Muscle layer of colon (tissue), 2 donors: Measurements from ENCODE around the gene SMTNL1.
"Not testable (repeated sequence)": the region's sequence is repeated elsewhere in the genome, so short reads cannot be mapped to it uniquely, and the experiment has no call there.

Source experiments
- H3K27ac ChIP-seq: one replicate; pipeline ENCODE4 v1.7.0; 2013; ENCODE audit warnings: low read depth, mild to moderate bottlenecking, low read length, moderate library complexity
- H3K27me3 ChIP-seq, 2 donors: one replicate each; pipeline ENCODE4 v1.7.0; 2013; ENCODE audit warnings: low read length in 2 of 2, mild to moderate bottlenecking in 2 of 2; ENCODE audit not compliant: insufficient read depth in 2 of 2, control insufficient read depth in 1 of 2
- H3K36me3 ChIP-seq: one replicate; pipeline ENCODE4 v1.7.0; 2013; ENCODE audit warnings: mild to moderate bottlenecking, low read length; ENCODE audit not compliant: insufficient read depth
- H3K4me1 ChIP-seq: one replicate; pipeline ENCODE4 v1.7.0; 2013; ENCODE audit warnings: mild to moderate bottlenecking, low read length; ENCODE audit not compliant: insufficient read depth
- H3K4me3 ChIP-seq, 2 donors: one replicate each; pipeline ENCODE4 v1.7.0; 2013; ENCODE audit warnings: low read length in 2 of 2, low read depth in 1 of 2, mild to moderate bottlenecking in 1 of 2, moderate library complexity in 1 of 2
- H3K9ac ChIP-seq: one replicate; pipeline ENCODE4 v1.7.0; 2013; ENCODE audit warnings: low read length
- H3K9me3 ChIP-seq: one replicate; pipeline ENCODE4 v1.7.0; 2013; ENCODE audit warnings: mild to moderate bottlenecking, low read length
- donor health status: abdominal sarcoma.
- donor health status: Adenocarcinoma of cecum.

Gene SMTNL1

DNA sequence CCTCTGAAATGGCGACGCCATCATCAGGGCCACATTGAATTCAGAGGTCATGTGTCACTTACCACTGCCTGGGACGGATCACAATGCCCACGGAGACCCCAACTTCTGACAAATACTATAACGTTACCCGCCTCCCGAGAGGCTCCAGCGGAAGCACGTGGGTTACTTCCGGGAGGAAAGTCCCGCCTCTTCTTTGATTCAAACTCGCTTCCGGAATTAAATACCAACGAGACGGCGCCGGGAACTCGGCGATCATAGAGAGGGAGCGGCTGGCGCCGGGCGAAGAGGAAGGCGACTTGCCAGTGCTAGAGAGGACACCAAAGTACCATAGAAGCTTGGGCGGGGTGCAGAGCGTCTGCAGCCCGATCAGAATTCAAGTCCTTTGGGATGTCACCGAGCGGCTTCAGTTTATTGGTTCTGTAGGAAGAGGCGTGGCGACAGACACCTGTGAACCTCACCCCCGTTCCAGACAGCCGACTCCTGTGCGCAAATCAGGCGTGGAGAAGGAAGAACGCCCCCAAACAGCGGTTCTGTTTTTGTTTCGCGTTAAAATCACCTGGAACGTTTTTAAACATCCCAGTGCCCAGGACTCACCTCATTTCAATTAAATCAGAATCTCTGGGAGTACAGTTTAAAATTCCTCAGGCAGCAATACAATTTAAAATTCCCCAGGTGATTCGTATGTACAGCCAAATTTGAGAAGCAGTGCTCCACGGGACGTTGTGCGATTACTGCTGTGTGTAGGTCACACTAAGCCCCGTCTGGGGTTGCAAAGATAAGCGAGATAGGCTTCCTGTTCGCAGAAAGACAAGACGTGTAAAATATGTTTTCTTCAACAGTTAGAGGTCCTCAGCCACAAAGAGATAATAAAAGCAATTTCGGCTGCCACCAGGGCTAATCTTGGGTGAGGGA lies 6.5 kb upstream of the SMTNL1 start, which contains the start of gene TIMM10:
TIMM10 (minus strand) TSS at position 159 of the 912 bp plus-strand sequence. CDS start 565 bp downstream, outside the sequence.
- no peaks in the 10 kb centered on the region for H3K9me3 ChIP-seq
- H3K4me1 ChIP-seq = peaks cover 7% of the 10 kb centered on the region
- peaks cover 5% of the 10 kb centered on the region for H3K36me3 ChIP-seq
- peak within 1 kb of the TSS; percentile 87 to 92 for H3K4me3 ChIP-seq
- peak within 1 kb of the TSS; percentile 56 for H3K9ac ChIP-seq
- H3K27ac ChIP-seq = peak within 1 kb of the TSS; percentile 87
- no peaks in the 10 kb centered on the region for H3K27me3 ChIP-seq

DNA sequence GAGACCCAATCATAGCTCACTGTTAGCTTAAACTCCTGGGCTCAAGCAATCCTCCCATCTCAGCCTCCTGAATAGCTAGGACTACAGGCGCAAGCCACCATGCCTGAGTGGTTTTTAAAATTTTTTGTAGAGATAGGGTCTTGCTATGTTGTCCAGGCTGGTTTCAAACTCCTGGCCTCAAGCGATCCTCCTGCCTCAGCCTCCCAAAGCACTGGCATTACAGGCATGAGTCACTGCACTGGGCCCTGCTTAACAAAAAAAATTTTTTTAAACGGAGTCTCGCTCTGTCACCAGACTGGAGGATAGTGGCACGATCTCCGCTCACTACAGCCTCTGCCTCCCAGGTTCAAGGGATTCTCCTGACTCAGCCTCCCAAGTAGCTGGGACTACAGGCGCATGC lies 2.9 kb upstream of the SMTNL1 start:
- H3K4me1 ChIP-seq, H3K36me3 ChIP-seq, H3K9me3 ChIP-seq, H3K27me3 ChIP-seq, H3K27ac ChIP-seq, H3K4me3 ChIP-seq, H3K9ac ChIP-seq: not testable (repeated sequence)

DNA sequence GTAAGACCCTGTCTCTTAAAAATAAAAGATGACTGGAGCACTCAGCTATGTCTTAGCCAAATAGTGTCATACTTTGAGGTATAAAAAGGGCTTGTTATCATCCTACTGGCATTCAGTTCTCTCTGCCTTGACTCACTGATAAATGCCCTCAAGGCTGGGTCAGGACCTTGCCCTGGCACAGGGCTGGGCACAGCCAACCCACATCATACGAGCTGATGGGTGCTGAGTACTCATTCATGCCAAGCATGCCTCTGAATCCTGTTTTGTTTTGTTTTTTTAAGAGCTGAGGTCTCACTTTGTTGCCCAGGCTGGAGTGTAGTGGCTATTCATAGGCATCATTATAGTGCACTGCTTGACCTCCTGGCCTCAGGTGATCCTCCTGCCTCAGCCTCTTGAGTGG lies 1.9 kb downstream of the SMTNL1 start:
- H3K4me1 ChIP-seq = no peaks in the 10 kb centered on the region
- H3K4me3 ChIP-seq = no peak overlapping the region
- H3K9me3 ChIP-seq = no peaks in the 10 kb centered on the region
- no peak overlapping the region for H3K27ac ChIP-seq
- no peaks in the 10 kb centered on the region for H3K27me3 ChIP-seq
- no peaks in the 10 kb centered on the region for H3K36me3 ChIP-seq
- no peak overlapping the region for H3K9ac ChIP-seq

DNA sequence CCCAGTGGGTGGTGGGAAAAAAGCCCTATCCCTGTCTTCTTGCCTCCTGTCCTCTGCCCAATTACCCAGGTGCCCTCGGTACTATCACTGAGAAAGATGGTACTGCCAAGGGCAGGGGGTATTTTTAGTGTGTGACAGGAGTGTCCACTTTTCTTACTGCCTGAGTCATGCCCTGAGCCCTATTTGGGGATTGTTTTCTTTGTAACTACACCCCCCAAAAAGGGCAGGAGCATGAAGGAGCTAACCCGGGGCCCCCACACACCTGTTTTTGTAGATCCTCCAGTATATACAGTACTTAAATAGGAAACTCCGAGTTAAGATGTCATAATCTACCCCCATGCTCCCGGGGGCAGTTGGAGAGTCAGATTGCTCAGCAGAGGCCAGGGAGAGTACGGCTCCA lies 3.8 kb downstream of the SMTNL1 start:
- Histone ChIP-seq H3K36me3 (no peaks in the 10 kb centered on the region), H3K4me1 (no peaks in the 10 kb centered on the region), H3K4me3 (no peak overlapping the region)

DNA sequence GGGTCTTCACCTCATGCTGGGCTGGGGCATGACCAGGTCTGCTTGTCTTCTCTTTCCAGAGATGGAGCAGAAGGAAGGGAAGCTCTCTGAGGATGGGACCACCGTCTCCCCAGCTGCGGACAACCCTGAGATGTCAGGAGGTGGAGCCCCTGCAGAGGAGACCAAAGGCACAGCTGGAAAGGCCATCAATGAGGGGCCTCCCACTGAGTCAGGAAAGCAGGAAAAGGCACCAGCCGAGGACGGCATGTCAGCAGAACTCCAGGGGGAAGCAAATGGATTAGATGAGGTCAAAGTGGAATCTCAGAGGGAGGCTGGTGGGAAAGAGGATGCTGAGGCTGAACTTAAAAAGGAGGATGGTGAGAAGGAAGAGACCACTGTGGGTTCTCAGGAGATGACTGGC lies 5.2 kb downstream of the SMTNL1 start:
- no peaks in the 10 kb centered on the region for H3K9me3 ChIP-seq
- no peak overlapping the region for H3K4me3 ChIP-seq
- H3K27ac ChIP-seq = no peak overlapping the region
- no peaks in the 10 kb centered on the region for H3K36me3 ChIP-seq
- H3K9ac ChIP-seq = no peak overlapping the region
- H3K27me3 ChIP-seq = no peaks in the 10 kb centered on the region
- no peaks in the 10 kb centered on the region for H3K4me1 ChIP-seq

More for the DNA sequence above, 3.8 kb downstream of the SMTNL1 start:
- H3K27ac ChIP-seq = no peak overlapping the region
- no peaks in the 10 kb centered on the region for H3K27me3 ChIP-seq
- H3K9me3 ChIP-seq = no peaks in the 10 kb centered on the region
- no peak overlapping the region for H3K9ac ChIP-seq

DNA sequence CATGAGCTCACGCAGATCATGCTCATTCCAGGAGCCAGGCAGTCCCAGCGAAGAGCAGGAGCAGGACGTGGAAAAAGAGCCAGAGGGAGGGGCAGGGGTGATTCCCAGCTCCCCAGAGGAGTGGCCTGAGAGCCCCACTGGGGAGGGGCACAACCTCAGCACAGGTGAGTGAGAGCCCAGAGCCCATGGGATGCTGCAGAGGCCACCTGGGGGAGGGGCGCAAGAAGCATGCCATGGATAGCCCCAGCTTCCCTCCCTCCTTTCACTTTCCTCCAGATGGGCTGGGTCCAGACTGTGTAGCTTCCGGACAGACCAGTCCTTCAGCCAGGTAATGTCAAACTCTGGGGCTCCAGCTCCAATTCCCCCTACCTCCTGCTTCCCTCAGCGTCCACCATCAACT lies 6.2 kb downstream of the SMTNL1 start:
- H3K27me3 ChIP-seq = no peaks in the 10 kb centered on the region
- H3K4me3 ChIP-seq = no peak overlapping the region
- H3K9me3 ChIP-seq = no peaks in the 10 kb centered on the region
- H3K27ac ChIP-seq = no peak overlapping the region
- H3K36me3 ChIP-seq = no peaks in the 10 kb centered on the region
- no peaks in the 10 kb centered on the region for H3K4me1 ChIP-seq
- no peak overlapping the region for H3K9ac ChIP-seq

DNA sequence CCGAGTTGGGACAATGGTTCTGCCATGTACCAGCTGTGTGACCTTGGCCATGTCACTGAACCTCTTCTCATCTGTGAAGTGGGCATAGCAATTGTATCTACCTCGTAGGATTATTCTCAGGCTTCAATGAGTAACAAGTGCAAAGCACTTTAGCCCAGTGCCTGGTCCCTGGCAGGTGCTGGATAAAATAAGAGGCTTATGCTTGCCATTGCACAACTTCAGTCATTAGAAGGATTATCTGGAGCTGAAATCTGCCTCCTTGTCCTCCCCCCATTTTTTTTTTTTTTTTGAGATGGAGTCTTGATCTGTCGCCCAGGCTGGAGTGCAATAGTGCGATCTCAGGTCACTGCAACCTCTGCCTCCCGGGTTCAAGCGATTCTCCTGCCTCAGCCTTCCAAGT lies 7.2 kb downstream of the SMTNL1 start:
- Histone ChIP-seq H3K4me1 (no peaks in the 10 kb centered on the region), H3K9ac (no peak overlapping the region), H3K4me3 (no peak overlapping the region), H3K36me3 (peaks cover 3% of the 10 kb centered on the region), H3K27me3 (no peaks in the 10 kb centered on the region), H3K27ac (no peak overlapping the region), H3K9me3 (no peaks in the 10 kb centered on the region)

- no peaks in the 10 kb centered on the region for H3K4me1 ChIP-seq
- no peak overlapping the region for H3K9ac ChIP-seq
- no peaks in the 10 kb centered on the region for H3K27me3 ChIP-seq
- no peaks in the 10 kb centered on the region for H3K9me3 ChIP-seq
- no peak overlapping the region for H3K27ac ChIP-seq
- H3K4me3 ChIP-seq = no peak overlapping the region
- H3K36me3 ChIP-seq = peaks cover 16% of the 10 kb centered on the region
These were observed 8.5 kb downstream of the SMTNL1 start for GRCh38 chr11:57545883-57546282.

DNA sequence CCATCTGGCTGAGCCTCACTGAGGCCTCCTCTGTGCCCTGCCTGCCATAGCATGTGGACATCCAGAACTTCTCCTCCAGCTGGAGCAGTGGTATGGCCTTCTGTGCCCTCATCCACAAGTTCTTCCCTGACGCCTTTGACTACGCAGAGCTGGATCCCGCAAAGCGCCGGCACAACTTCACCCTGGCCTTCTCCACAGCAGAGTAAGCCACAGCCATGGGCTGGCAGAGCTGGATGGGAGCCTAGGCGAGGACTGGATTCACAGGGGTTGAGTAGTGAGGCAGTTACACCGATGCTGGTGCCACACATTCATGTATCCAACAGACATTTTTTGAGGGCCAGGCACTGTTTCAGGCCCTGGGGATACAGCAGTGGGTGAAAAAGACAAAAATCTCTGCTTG lies 9.1 kb downstream of the SMTNL1 start:
- H3K4me3 ChIP-seq = no peak overlapping the region
- peaks cover 18% of the 10 kb centered on the region for H3K36me3 ChIP-seq
- H3K27ac ChIP-seq = no peak overlapping the region
- no peaks in the 10 kb centered on the region for H3K4me1 ChIP-seq
- no peaks in the 10 kb centered on the region for H3K27me3 ChIP-seq
- no peak overlapping the region for H3K9ac ChIP-seq
- H3K9me3 ChIP-seq = no peaks in the 10 kb centered on the region

GRCh38 chr11:57546869-57547475 lies 9.6 kb downstream of the SMTNL1 start:
- Histone ChIP-seq H3K9me3 (no peaks in the 10 kb centered on the region), H3K27ac (no peak overlapping the region)

GRCh38 chr11:57547854-57548377 lies 10.5 kb downstream of the SMTNL1 start:
- H3K4me1 ChIP-seq = no peaks in the 10 kb centered on the region
- H3K9ac ChIP-seq = no peak overlapping the region
- no peak overlapping the region for H3K27ac ChIP-seq
- H3K27me3 ChIP-seq = no peaks in the 10 kb centered on the region
- no peaks in the 10 kb centered on the region for H3K9me3 ChIP-seq
- H3K36me3 ChIP-seq = peaks cover 32% of the 10 kb centered on the region
- H3K4me3 ChIP-seq = no peak overlapping the region

More at GRCh38 chr11:57546869-57547475, 9.6 kb downstream of the SMTNL1 start:
- Histone ChIP-seq H3K27me3 (no peaks in the 10 kb centered on the region), H3K4me1 (no peaks in the 10 kb centered on the region), H3K9ac (no peak overlapping the region), H3K36me3 (peaks cover 24% of the 10 kb centered on the region), H3K4me3 (no peak overlapping the region)
